Coronary artery (tissue), 2 donors: ENCODE data around the gene HSPA12A.

Experiments
- DNase-seq: peaks from one replicate; pipeline ENCODE4 v3.0.0-alpha.2; 2017; ENCODE audit warnings: low spot score
- H3K27ac ChIP-seq, 2 donors: fragments of 200-600 bp; sonication (generic); one replicate each; pipeline ENCODE4 v1.5.1; 2016 to 2019
- H3K4me3 ChIP-seq: fragments of 200-600 bp; sonication (generic); 2 replicates; pipeline ENCODE4 v1.5.1; 2016; ENCODE audit warnings: mild to moderate bottlenecking, moderate library complexity
- CTCF ChIP-seq: fragments of 200-600 bp; sonication (generic); IDR thresholded peaks from one replicate; pipeline ENCODE4 v1.5.1; 2019; ENCODE audit warnings: antibody characterized with exemption

HSPA12A gene, protein sequence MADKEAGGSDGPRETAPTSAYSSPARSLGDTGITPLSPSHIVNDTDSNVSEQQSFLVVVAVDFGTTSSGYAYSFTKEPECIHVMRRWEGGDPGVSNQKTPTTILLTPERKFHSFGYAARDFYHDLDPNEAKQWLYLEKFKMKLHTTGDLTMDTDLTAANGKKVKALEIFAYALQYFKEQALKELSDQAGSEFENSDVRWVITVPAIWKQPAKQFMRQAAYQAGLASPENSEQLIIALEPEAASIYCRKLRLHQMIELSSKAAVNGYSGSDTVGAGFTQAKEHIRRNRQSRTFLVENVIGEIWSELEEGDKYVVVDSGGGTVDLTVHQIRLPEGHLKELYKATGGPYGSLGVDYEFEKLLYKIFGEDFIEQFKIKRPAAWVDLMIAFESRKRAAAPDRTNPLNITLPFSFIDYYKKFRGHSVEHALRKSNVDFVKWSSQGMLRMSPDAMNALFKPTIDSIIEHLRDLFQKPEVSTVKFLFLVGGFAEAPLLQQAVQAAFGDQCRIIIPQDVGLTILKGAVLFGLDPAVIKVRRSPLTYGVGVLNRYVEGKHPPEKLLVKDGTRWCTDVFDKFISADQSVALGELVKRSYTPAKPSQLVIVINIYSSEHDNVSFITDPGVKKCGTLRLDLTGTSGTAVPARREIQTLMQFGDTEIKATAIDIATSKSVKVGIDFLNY

DNA sequence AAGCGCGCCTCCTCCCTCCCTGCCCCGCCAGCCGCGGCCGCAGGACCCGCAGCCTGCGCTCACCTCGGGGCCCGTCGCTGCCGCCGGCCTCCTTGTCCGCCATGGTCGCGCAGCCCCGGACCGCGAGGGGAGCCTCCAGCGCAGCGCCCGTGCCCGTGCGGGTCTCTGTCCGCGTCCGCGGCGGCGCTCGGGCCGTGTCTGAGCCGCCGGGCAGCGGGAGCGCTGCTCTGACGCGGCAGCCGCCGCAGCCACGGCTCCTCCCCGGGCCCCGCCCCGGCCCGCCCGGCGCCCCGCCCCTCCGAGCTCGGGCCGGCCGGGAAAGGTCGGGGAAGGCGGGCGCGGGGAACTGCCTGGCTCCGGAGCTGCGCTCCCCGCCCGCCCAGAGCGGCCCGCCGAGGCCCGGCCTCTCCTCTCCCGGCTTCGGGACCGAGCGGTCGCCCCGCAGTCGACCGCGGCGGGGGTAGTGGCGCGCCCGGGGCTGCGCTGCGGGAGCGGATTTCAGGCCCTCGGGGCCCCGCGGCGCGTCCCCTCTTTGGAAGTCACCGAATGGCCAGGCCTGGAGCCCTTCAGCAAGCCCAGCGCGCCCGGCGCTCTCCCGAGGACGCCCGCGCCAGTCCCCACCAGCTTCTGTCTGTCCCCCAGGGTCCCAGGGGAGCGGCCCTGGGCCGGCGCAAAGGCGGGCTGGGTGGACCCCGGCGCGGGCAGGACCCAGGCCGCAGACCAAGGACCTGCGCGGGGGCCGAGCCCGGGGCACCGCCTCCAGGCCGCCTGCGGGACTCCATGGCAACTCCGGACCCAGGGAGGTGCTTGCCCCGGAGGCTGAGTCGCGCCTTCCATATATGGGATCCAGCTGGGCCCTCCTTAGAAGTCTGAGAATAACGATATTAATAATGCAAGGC, at the start of gene HSPA12A:
Gene HSPA12A (minus strand): TSS at position 200 of the 899 bp plus-strand sequence. CDS start 97 bp downstream, at position 103.
- Histone ChIP-seq H3K27ac (peak within 1 kb of the TSS; percentile 93 to 94), H3K4me3 (peak within 1 kb of the TSS; percentile 94)
- DNase-seq, result peak; percentile 94
- no peak for TF ChIP-seq CTCF

GRCh38 chr10:116791241-116791640, 48.9 kb upstream of the HSPA12A start:
- H3K27ac ChIP-seq, result no peak overlapping the region
- no peak for DNase-seq
- no peak for TF ChIP-seq CTCF
- H3K4me3 ChIP-seq, result no peak overlapping the region

GRCh38 chr10:116787893-116788665, 45.7 kb upstream of the HSPA12A start:
- DNase-seq, result no peak
- H3K4me3 ChIP-seq, result peak overlapping the region; percentile 63
- peak; percentile 96 for TF ChIP-seq CTCF
- no peak overlapping the region for H3K27ac ChIP-seq

DNA sequence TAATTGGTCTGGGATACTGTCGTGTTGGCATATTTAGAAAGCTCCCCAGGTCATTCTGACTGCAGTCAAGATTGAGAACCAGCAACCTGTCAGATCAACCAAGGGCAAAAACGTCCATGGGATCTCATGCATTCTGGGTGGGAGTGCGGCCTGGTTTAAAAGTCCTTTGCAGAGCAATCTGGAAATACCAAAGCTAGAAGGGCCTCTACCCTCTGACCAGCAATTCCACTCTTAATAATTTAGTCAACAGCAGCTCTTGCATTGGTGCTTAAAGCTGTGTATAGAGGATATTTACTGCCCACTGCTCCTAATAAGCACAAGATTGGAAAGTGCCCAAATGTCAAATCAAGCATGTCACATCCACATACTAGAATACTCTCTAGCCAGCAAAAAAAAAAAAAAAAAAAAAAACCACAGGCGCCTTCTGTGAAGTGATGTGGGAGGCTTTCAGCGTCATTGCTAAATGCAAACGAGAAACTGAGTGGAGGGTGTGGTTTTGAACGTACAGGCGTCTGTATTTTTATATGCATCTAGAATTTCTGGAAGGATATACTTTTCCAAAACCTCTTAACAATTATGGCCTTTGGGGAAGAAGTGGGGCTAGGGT, 44.8 kb upstream of the HSPA12A start:
- H3K4me3 ChIP-seq, result no peak overlapping the region
- DNase-seq, result no peak
- H3K27ac ChIP-seq, result no peak overlapping the region
- no peak for TF ChIP-seq CTCF

DNA sequence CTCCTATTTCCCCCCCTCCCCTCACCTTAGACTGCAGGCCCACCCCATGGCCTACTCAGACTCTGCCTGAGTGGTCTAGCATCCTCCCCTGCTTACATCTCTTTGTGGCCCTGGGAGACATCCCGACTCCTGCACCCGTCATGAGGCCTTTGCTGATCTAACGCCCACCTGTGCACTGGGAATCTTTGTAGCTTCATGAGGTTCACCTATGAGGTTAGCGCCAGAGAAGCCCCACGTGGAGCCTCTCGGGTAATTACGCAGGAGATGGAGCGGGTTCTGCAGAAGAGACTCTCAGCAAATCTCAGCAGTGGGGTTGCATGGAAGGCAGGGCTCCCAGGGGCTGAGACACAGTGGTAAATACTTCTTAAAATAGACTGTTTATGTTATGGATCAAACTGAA, 43.5 kb upstream of the HSPA12A start:
- no peak for DNase-seq
- Histone ChIP-seq H3K4me3 (no peak overlapping the region), H3K27ac (no peak overlapping the region)
- TF ChIP-seq CTCF, result no peak

DNA sequence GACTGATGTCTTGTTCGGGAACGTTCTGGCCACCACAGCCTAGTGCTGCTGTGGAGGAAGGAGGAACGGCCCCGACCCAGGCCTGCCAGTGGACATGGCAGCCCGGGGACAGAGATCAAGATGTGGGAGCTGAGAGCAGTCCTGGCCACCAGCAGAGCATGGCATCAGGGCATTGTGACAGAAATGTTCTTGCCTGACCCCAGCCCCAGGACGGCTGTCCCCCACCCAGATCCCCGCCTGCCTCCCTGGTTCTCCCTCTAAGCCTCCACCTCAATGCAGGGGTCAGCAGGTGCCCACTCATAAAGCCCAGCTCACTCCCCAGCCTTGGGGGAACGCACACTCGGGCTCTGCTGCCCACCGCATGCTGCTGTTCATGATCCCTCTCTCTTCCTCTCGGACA, 42.9 kb upstream of the HSPA12A start:
- no peak for DNase-seq
- H3K4me3 ChIP-seq, result no peak overlapping the region
- no peak for TF ChIP-seq CTCF
- no peak overlapping the region for H3K27ac ChIP-seq
